Left cardiac atrium (tissue), 4 donors: Measurements from ENCODE around the gene ZDHHC12. TPM values are rescaled to one million over a fixed set of nuclear protein-coding genes. Genes with fewer than 3 reads are reported as not detected.

Experiments used
- ATAC-seq, 2 donors: fragments of 200-7000 bp; cut with Tn5 transposase; one replicate each; pipeline ENCODE4 v1.9.1; 2020; ENCODE audit warnings: mild to moderate bottlenecking in 2 of 2, moderate library complexity in 2 of 2
- DNase-seq: peaks from one replicate; pipeline ENCODE4 v3.0.0-alpha.2; 2020
- intact Hi-C, 2 donors: fragments of 100-400 bp; cut with DNase I; formaldehyde crosslinking; loops; one replicate each; pipeline versions ENCODE4 v1.14.1 to v1.15.1; 2022 to 2023
- long read RNA-seq: library from polyadenylated mRNA; unstranded; transcript quantifications from one replicate; pipeline ENCODE4 v2.0.0, GENCODE V29; 2021
- total RNA-seq, 2 donors: library from RNA; stranded (reverse); fragmentation: NEBNext Ultra II Directional; extraction: Animal tissue kit (Norgen Biotek cat#: 25700); gene quantifications; one replicate each; pipeline ENCODE4 v1.2.1, GENCODE V29; 2021
- donor health status: DM: no; HTN: yes; CAD: no.
- donor health status: DM: no; HTN: yes; CAD: no; lungs with severe emphysema.
- donor health status: DM: yes; HTN: yes; CAD: no.
- donor health status: Dilated cardiomyopathy.

The ZDHHC12 gene
- total RNA-seq = 10 to 100 TPM in 1 of 2 donors, 1 to 10 TPM in 1; 8.3 to 13.8 TPM
- long read RNA-seq, transcript ZDHHC12-201 (5 exons, 1,129 nt) = major isoform, 5 of 5 reads
- long read RNA-seq, partial matches to known transcripts = 0 of 5 reads
- long read RNA-seq, other reads (novel, unspliced or antisense) = 0 of 5 reads

GRCh38 chr9:128723866-128724743, at the start of gene ZDHHC12:
Gene ZDHHC12 (minus strand): TSS chr9:128724127. CDS start chr9:128724093, 34 bp downstream.
- DNase-seq (peak; percentile 97), ATAC-seq (peak; percentile 97)
- intact Hi-C loops = no loop called here

GRCh38 chr9:128773049-128773448, 49.1 kb upstream of the ZDHHC12 start:
- intact Hi-C loops = no loop called here
- DNase-seq (no peak), ATAC-seq (no peak)

- ATAC-seq (peak; percentile 99), DNase-seq (peak; percentile 95)
- intact Hi-C loops = no loop called here
Measured at GRCh38 chr9:128771745-128772519, 48.0 kb upstream of the ZDHHC12 start, which contains the start of gene ZER1. Gene ZER1 (minus strand): TSS chr9:128771927. CDS start chr9:128755565, 16,362 bp downstream.

- intact Hi-C loops = no loop called here
- no peak for DNase-seq
- ATAC-seq = peak; percentile 42 to 58
Measured at GRCh38 chr9:128771094-128771721, 47.3 kb upstream of the ZDHHC12 start.

- intact Hi-C loops = no loop called here
- no peak for DNase-seq
- no peak for ATAC-seq
Measured at GRCh38 chr9:128770286-128771030, 46.5 kb upstream of the ZDHHC12 start.

- no peak for ATAC-seq
- intact Hi-C loops = no loop called here
- DNase-seq = no peak
Measured at GRCh38 chr9:128768606-128769005, 44.7 kb upstream of the ZDHHC12 start.

- ATAC-seq (no peak), DNase-seq (no peak)
- intact Hi-C loops = no loop called here
Measured at GRCh38 chr9:128765499-128765898, 41.6 kb upstream of the ZDHHC12 start.

- intact Hi-C loops = no loop called here
- no peak for DNase-seq
Measured at GRCh38 chr9:128764361-128764760, 40.4 kb upstream of the ZDHHC12 start.

GRCh38 chr9:128762671-128763449, 38.9 kb upstream of the ZDHHC12 start:
- intact Hi-C loops = no loop called here
- ATAC-seq (no peak), DNase-seq (no peak)

More at GRCh38 chr9:128764361-128764760, 40.4 kb upstream of the ZDHHC12 start:
- no peak for ATAC-seq

- intact Hi-C loops = no loop called here
- ATAC-seq (no peak), DNase-seq (no peak)
Measured at GRCh38 chr9:128757602-128758001, 33.7 kb upstream of the ZDHHC12 start.

GRCh38 chr9:128753627-128754026, 29.7 kb upstream of the ZDHHC12 start:
- no peak for ATAC-seq
- no peak for DNase-seq

GRCh38 chr9:128750926-128751595, 27.1 kb upstream of the ZDHHC12 start:
- ATAC-seq (no peak), DNase-seq (no peak)
- intact Hi-C loops = no loop called here

More at GRCh38 chr9:128753627-128754026, 29.7 kb upstream of the ZDHHC12 start:
- intact Hi-C loops = no loop called here

- intact Hi-C loops = no loop called here
- no peak for DNase-seq
- peak in 1 of 2 donors; percentile 50 for ATAC-seq
Measured at GRCh38 chr9:128747241-128747640, 23.3 kb upstream of the ZDHHC12 start.

GRCh38 chr9:128743421-128743820, 19.5 kb upstream of the ZDHHC12 start:
- ATAC-seq (no peak), DNase-seq (no peak)
- intact Hi-C loops = no loop called here

GRCh38 chr9:128742401-128742800, 18.5 kb upstream of the ZDHHC12 start:
- no peak for ATAC-seq
- intact Hi-C loops = no loop called here
- DNase-seq = no peak

- DNase-seq (no peak), ATAC-seq (no peak)
- intact Hi-C loops = no loop called here
Measured at GRCh38 chr9:128735373-128735772, 11.4 kb upstream of the ZDHHC12 start.

GRCh38 chr9:128733256-128733655, 9.3 kb upstream of the ZDHHC12 start:
- ATAC-seq (peak; percentile 75 to 79), DNase-seq (peak; percentile 70)
- intact Hi-C loops = no loop called here
